C1 segment of cervical spinal cord (tissue), 14 donors: ENCODE data around the gene FSTL4.

Source experiments
- DNase-seq, 14 donors: peaks; one replicate each; lab custom pipeline; 2025; lab: John Stamatoyannopoulos, UW

FSTL4 gene

GRCh38 chr5:133266527-133266878 lies 345.8 kb downstream of the FSTL4 start:
- no peak for DNase-seq

- no peak for DNase-seq
Measured at GRCh38 chr5:133265720-133266526, 346.4 kb downstream of the FSTL4 start.

- DNase-seq: no peak
Measured at GRCh38 chr5:133265257-133265656, 347.1 kb downstream of the FSTL4 start.

GRCh38 chr5:133262690-133263089 lies 349.7 kb downstream of the FSTL4 start:
- DNase-seq: no peak

- DNase-seq: no peak
Measured at GRCh38 chr5:133261993-133262392, 350.3 kb downstream of the FSTL4 start.

GRCh38 chr5:133260715-133261114 lies 351.6 kb downstream of the FSTL4 start:
- DNase-seq: no peak

GRCh38 chr5:133259199-133259997 lies 352.9 kb downstream of the FSTL4 start:
- no peak for DNase-seq

GRCh38 chr5:133257977-133258376 lies 354.4 kb downstream of the FSTL4 start:
- DNase-seq: no peak

GRCh38 chr5:133256276-133256675 lies 356.1 kb downstream of the FSTL4 start:
- no peak for DNase-seq

GRCh38 chr5:133254803-133255202 lies 357.5 kb downstream of the FSTL4 start:
- DNase-seq: no peak

- DNase-seq: no peak
Measured at GRCh38 chr5:133253671-133254070, 358.7 kb downstream of the FSTL4 start.

GRCh38 chr5:133253070-133253469 lies 359.3 kb downstream of the FSTL4 start:
- no peak for DNase-seq

GRCh38 chr5:133252133-133252480 lies 360.2 kb downstream of the FSTL4 start:
- DNase-seq: no peak

GRCh38 chr5:133251296-133252132 lies 360.8 kb downstream of the FSTL4 start:
- no peak for DNase-seq

- DNase-seq: no peak
Measured at GRCh38 chr5:133250527-133250926, 361.8 kb downstream of the FSTL4 start.

GRCh38 chr5:133249593-133249992 lies 362.7 kb downstream of the FSTL4 start:
- no peak for DNase-seq

- peak in 3 of 14 donors; percentile 1 to 6 (median 2) for DNase-seq
Measured at GRCh38 chr5:133247881-133248624, 364.3 kb downstream of the FSTL4 start.

GRCh38 chr5:133247151-133247709 lies 365.1 kb downstream of the FSTL4 start:
- DNase-seq: no peak

GRCh38 chr5:133246376-133247150 lies 365.8 kb downstream of the FSTL4 start:
- DNase-seq: no peak

GRCh38 chr5:133246053-133246370 lies 366.3 kb downstream of the FSTL4 start:
- DNase-seq: no peak
